ENCODE data around the gene KCTD13.

GRCh38 chr16:29958756-29959155 lies 32.7 kb upstream of the KCTD13 start:
- TF ChIP-seq ZNF274 (IDR thresholded peaks at IDR 0.05; ENCODE audit: low read depth, low read length) (no peak), SUZ12 (IDR thresholded peaks at IDR 0.05; ENCODE audit: extremely low read depth, insufficient read depth, insufficient read length) (no peak), YY1 (IDR thresholded peaks at IDR 0.05; ENCODE audit: insufficient read depth, insufficient read length) (no peak)

Measured in NT2/D1 (cell line).